Progenitor cell of endocrine pancreas (in vitro differentiated cells): Measurements from ENCODE around the gene BCAN. TPM values are rescaled to one million over a fixed set of nuclear protein-coding genes. Genes with fewer than 3 reads are reported as not detected.

Experiments
- DNase-seq: peaks from one replicate; pipeline ENCODE4 v3.0.0; 2021; ENCODE audit warnings: low spot score; ENCODE audit not compliant: unreplicated experiment
- H3K27ac Mint-ChIP-seq: 2 replicates; pipeline ENCODE4 v1.8.0; 2021; ENCODE audit warnings: mild to moderate bottlenecking, moderate library complexity, mixed read lengths
- H3K27me3 Mint-ChIP-seq: 2 replicates; pipeline ENCODE4 v1.8.0; 2021; ENCODE audit warnings: mixed read lengths
- H3K36me3 Mint-ChIP-seq: 2 replicates; pipeline ENCODE4 v1.8.0; 2022; ENCODE audit warnings: mixed read lengths; ENCODE audit not compliant: insufficient read depth
- H3K4me1 Mint-ChIP-seq: 2 replicates; pipeline ENCODE4 v1.8.0; 2021; ENCODE audit warnings: low read depth, mixed read lengths
- H3K4me3 Mint-ChIP-seq: 2 replicates; pipeline ENCODE4 v1.8.0; 2021; ENCODE audit warnings: low read depth, mild to moderate bottlenecking, moderate library complexity, mixed read lengths
- H3K9me3 Mint-ChIP-seq: 2 replicates; pipeline ENCODE4 v1.8.0; 2021; ENCODE audit warnings: low read depth, mixed read lengths
- total RNA-seq: library from RNA; stranded (reverse); gene quantifications from 2 replicates; pipeline ENCODE4 v1.2.1, GENCODE V29; 2021
- TF ChIP-seq, protein P1 (sequence below): fragments of 200-600 bp; sonication (generic); IDR thresholded peaks from one replicate; pipeline ENCODE4 v1.5.0; 2021; ENCODE audit warnings: antibody characterized with exemption, mild to moderate bottlenecking; ENCODE audit not compliant: unreplicated experiment

Gene BCAN
- total RNA-seq, 1 donor from 2014 or later, result not detected

DNA sequence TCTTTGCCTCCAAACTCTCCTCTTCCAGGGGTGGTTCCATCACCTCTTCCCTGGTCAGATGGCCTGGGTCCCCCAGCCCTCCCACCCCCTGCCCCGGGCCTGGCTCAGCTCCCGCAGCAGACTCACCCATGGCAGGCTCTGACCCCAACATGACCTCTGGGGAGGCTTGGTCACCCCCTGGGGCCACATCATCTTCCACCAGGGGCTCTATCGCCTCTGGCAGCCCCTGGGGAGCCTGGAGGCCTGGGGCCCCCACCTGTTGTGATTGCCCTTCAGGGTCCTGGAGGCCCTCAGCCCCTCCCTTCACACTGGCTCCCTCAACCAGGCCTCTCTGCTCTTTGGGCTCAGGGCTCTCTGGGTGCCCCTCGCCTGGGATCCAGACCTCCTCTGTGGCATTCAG is 28.9 kb downstream of the BCAN start:
- no peak overlapping the region for H3K27ac Mint-ChIP-seq
- H3K4me1 Mint-ChIP-seq, result peaks cover 16% of the 10 kb centered on the region
- TF ChIP-seq, protein P1, sequence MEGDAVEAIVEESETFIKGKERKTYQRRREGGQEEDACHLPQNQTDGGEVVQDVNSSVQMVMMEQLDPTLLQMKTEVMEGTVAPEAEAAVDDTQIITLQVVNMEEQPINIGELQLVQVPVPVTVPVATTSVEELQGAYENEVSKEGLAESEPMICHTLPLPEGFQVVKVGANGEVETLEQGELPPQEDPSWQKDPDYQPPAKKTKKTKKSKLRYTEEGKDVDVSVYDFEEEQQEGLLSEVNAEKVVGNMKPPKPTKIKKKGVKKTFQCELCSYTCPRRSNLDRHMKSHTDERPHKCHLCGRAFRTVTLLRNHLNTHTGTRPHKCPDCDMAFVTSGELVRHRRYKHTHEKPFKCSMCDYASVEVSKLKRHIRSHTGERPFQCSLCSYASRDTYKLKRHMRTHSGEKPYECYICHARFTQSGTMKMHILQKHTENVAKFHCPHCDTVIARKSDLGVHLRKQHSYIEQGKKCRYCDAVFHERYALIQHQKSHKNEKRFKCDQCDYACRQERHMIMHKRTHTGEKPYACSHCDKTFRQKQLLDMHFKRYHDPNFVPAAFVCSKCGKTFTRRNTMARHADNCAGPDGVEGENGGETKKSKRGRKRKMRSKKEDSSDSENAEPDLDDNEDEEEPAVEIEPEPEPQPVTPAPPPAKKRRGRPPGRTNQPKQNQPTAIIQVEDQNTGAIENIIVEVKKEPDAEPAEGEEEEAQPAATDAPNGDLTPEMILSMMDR, result no peak
- peaks cover 50% of the 10 kb centered on the region for H3K27me3 Mint-ChIP-seq
- DNase-seq, result no peak
- H3K9me3 Mint-ChIP-seq, result no peaks in the 10 kb centered on the region
- peaks cover 6% of the 10 kb centered on the region for H3K36me3 Mint-ChIP-seq
- no peak overlapping the region for H3K4me3 Mint-ChIP-seq

DNA sequence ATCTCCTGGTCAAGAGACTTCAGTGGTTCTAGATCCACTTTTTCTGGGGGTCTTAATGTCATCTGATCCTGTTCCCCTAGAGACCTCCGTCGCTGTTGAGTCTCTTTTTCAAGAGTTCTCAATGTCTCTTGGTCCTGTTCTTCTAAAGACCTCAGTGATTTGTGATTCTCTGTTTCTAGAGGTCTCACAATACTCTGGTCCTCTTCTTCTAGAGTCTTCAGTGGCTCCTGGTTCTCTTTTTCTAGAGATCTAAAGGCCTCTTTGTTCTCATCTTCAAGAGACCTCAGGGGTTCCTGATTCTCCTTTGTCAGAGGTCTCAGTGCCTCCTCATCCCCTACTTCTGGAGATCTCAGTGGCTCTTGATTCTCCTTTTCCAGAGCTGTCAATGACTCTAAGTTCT is 29.9 kb downstream of the BCAN start:
- Mint-ChIP-seq H3K4me3 (no peak overlapping the region), H3K9me3 (no peaks in the 10 kb centered on the region), H3K4me1 (peaks cover 15% of the 10 kb centered on the region), H3K36me3 (peaks cover 6% of the 10 kb centered on the region), H3K27me3 (peaks cover 48% of the 10 kb centered on the region), H3K27ac (no peak overlapping the region)
- no peak for DNase-seq
- TF ChIP-seq, protein P1, result no peak

GRCh38 chr1:156673387-156674121 is 31.6 kb downstream of the BCAN start:
- Mint-ChIP-seq H3K4me3 (no peak overlapping the region), H3K27ac (peak overlapping the region; percentile 62), H3K9me3 (no peaks in the 10 kb centered on the region), H3K36me3 (peaks cover 6% of the 10 kb centered on the region), H3K27me3 (peaks cover 64% of the 10 kb centered on the region), H3K4me1 (peaks cover 12% of the 10 kb centered on the region)
- no peak for DNase-seq
- TF ChIP-seq, protein P1, result no peak

DNA sequence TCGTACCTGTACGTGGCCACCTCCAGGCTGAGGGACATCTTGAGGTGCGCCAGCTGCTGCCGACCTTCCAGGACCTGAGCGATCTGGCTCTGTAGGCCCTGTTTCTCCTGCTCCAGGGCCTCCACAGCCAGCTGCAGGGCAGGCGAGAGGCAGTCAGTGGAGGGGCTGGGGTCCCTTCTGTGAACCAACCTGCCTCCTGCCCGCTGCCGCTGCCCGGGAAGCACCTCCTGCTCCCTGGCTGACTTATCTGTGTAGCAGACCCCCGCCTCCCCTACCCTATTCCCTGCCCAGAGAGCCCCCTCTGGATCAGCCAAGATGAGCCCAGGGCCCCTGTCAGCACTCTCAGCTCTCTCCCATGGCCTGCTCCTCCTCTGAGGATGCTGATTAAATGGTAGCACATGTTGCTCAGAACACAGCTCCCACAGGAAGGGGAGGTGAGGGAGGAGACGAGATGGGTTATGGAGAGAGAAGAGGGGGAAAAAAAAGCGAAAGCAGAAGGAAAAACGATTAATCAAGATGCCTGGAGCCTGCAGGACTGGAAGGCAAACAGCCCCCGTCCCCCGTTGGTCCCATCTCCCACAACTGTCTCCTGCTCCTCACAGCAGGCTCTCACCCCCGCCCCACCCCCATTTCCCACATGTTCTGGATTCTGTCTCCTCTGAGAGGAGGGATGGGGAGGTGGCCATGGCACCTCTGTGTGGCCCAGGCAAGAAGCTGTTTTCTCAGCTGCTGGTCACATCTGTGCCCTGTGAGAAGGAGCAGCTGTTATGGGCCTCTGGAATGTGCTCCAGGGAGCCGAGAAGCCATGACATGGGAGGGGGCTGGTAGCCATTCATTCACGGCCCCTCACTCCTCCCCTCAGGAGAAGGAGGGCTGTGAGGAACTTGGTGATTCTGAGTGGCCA is 33.5 kb downstream of the BCAN start:
- Mint-ChIP-seq H3K4me1 (peaks cover 12% of the 10 kb centered on the region), H3K36me3 (peaks cover 6% of the 10 kb centered on the region), H3K27ac (peak overlapping the region; percentile 72), H3K9me3 (no peaks in the 10 kb centered on the region), H3K27me3 (peaks cover 74% of the 10 kb centered on the region), H3K4me3 (peak overlapping the region; percentile 59)
- DNase-seq, result no peak
- TF ChIP-seq, protein P1, result no peak

DNA sequence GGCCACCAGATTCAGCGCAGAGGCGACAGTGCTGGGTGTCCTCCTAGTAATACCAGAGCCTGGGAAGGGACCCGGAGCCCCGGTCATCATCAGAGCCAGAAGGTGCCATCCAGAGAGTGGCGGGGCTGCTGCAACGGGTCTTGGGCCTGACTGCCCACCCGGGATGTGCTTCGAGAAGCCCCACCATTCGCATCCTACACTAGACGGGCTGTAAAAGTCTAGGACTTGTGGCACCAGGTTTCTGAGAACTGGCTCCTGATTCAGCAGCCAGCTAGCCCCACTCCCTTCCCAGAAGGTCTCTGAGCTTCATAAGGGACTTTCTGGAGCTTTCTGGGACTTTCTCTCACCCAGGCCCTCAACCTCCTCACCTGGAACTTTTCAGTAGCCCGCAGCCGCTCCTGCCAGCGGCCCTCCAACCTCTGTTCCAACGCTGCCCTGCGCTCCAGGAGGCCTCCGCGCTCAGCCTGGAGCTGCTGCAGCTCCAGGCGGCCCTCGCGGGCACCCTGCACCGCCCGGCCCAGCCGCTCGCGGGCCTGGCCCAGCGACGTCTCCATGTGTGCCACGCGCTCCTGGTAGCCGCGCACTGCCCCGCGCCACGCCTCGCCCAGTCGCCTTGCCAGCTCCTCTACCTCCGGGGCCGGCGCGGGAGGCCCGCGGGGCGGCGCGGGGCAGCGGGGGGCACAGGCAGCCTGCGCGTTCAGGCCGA is 34.4 kb downstream of the BCAN start:
- peak overlapping the region; percentile 59 for H3K4me3 Mint-ChIP-seq
- no peaks in the 10 kb centered on the region for H3K9me3 Mint-ChIP-seq
- H3K27me3 Mint-ChIP-seq, result peaks cover 77% of the 10 kb centered on the region
- H3K4me1 Mint-ChIP-seq, result peaks cover 12% of the 10 kb centered on the region
- no peak for DNase-seq
- peak overlapping the region; percentile 41 for H3K27ac Mint-ChIP-seq
- TF ChIP-seq, protein P1, result no peak
- peaks cover 6% of the 10 kb centered on the region for H3K36me3 Mint-ChIP-seq
